Measurements from ENCODE around the gene NTHL1.
A peak's percentile ranks its signal among the peaks of the same experiment; 100 is the strongest.

NTHL1 gene

GRCh38 chr16:2003827-2004641, 43.6 kb downstream of the NTHL1 start (continued):
- TF ChIP-seq, protein P1, sequence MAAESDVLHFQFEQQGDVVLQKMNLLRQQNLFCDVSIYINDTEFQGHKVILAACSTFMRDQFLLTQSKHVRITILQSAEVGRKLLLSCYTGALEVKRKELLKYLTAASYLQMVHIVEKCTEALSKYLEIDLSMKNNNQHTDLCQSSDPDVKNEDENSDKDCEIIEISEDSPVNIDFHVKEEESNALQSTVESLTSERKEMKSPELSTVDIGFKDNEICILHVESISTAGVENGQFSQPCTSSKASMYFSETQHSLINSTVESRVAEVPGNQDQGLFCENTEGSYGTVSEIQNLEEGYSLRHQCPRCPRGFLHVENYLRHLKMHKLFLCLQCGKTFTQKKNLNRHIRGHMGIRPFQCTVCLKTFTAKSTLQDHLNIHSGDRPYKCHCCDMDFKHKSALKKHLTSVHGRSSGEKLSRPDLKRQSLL (tag by site-specific recombination; IDR thresholded peaks at IDR 0.05): peak; percentile 12; the same call in 1 of the 2 replicates
- TF ChIP-seq TCF7L2 (IDR thresholded peaks at IDR 0.05; ENCODE audit: borderline replicate concordance, low read depth, low read length) (no peak), ZNF354C (tag by site-specific recombination; IDR thresholded peaks at IDR 0.05; ENCODE audit: borderline replicate concordance, low read depth) (no peak), ZFHX2 (tag by site-specific recombination; conservative IDR thresholded peaks at IDR 0.05) (no peak), ZNF362 (tag by site-specific recombination; IDR thresholded peaks at IDR 0.05) (no peak), ZBTB21 (tag by site-specific recombination; IDR thresholded peaks at IDR 0.05) (no peak), KLF16 (tag by site-specific recombination; IDR thresholded peaks at IDR 0.05) (peak; percentile 87), ZNF184 (tag by site-specific recombination; IDR thresholded peaks at IDR 0.05) (no peak), ZNF704 (tag by site-specific recombination; IDR thresholded peaks at IDR 0.05) (peak; percentile 76; the same call in 1 of the 2 replicates), SCRT2 (tag by site-specific recombination; IDR thresholded peaks at IDR 0.05) (peak; percentile 93), ZNF416 (tag by site-specific recombination; IDR thresholded peaks at IDR 0.05) (no peak), ZNF211 (tag by site-specific recombination; IDR thresholded peaks at IDR 0.05; ENCODE audit: low read depth) (no peak), ZNF701 (tag by site-specific recombination; IDR thresholded peaks at IDR 0.05) (no peak), MYNN (tag by site-specific recombination; IDR thresholded peaks at IDR 0.05; ENCODE audit: borderline replicate concordance) (no peak), ZNF138 (tag by site-specific recombination; IDR thresholded peaks at IDR 0.05; ENCODE audit: borderline replicate concordance) (no peak), SALL2 (tag by site-specific recombination; IDR thresholded peaks at IDR 0.05; ENCODE audit: borderline replicate concordance) (no peak), ZNF394 (tag by site-specific recombination; IDR thresholded peaks at IDR 0.05; ENCODE audit: borderline replicate concordance) (peak; percentile 70; the same call in 1 of the 2 replicates), ZNF571 (tag by site-specific recombination; IDR thresholded peaks at IDR 0.05) (no peak), ZNF140 (tag by site-specific recombination; IDR thresholded peaks at IDR 0.05) (no peak), GLIS1 (tag by site-specific recombination; IDR thresholded peaks at IDR 0.05) (no peak), ZNF621 (tag by site-specific recombination; IDR thresholded peaks at IDR 0.05) (no peak), ZNF791 (tag by site-specific recombination; IDR thresholded peaks at IDR 0.05) (no peak), ZFP69B (tag by site-specific recombination; IDR thresholded peaks at IDR 0.05) (peak; percentile 58; the same call in 1 of the 2 replicates), GFI1B (tag by site-specific recombination; IDR thresholded peaks at IDR 0.05) (no peak), PRDM10 (tag by site-specific recombination; IDR thresholded peaks at IDR 0.05) (peak; percentile 72), ZBTB48 (tag by site-specific recombination; IDR thresholded peaks at IDR 0.05) (peak; percentile 82), ZNF24 (tag by site-specific recombination; IDR thresholded peaks at IDR 0.05) (0 out of 2 replicates have a peak, but pooled peaks have one; percentile 43), FEZF1 (tag by site-specific recombination; IDR thresholded peaks at IDR 0.05) (no peak), ZSCAN30 (tag by site-specific recombination; IDR thresholded peaks at IDR 0.05) (peak; percentile 90)
- TF ChIP-seq, protein P2, sequence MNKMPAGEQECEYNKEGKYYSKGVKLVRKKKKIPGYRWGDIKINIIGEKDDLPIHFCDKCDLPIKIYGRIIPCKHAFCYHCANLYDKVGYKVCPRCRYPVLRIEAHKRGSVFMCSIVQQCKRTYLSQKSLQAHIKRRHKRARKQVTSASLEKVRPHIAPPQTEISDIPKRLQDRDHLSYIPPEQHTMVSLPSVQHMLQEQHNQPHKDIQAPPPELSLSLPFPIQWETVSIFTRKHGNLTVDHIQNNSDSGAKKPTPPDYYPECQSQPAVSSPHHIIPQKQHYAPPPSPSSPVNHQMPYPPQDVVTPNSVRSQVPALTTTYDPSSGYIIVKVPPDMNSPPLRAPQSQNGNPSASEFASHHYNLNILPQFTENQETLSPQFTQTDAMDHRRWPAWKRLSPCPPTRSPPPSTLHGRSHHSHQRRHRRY (tag by site-specific recombination; IDR thresholded peaks at IDR 0.05): no peak
- TF ChIP-seq, protein P3, sequence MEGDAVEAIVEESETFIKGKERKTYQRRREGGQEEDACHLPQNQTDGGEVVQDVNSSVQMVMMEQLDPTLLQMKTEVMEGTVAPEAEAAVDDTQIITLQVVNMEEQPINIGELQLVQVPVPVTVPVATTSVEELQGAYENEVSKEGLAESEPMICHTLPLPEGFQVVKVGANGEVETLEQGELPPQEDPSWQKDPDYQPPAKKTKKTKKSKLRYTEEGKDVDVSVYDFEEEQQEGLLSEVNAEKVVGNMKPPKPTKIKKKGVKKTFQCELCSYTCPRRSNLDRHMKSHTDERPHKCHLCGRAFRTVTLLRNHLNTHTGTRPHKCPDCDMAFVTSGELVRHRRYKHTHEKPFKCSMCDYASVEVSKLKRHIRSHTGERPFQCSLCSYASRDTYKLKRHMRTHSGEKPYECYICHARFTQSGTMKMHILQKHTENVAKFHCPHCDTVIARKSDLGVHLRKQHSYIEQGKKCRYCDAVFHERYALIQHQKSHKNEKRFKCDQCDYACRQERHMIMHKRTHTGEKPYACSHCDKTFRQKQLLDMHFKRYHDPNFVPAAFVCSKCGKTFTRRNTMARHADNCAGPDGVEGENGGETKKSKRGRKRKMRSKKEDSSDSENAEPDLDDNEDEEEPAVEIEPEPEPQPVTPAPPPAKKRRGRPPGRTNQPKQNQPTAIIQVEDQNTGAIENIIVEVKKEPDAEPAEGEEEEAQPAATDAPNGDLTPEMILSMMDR (tag by site-specific recombination; IDR thresholded peaks at IDR 0.05): peak; percentile 99
